ENCODE data around the gene FUT4. TPM values are rescaled to one million over a fixed set of nuclear protein-coding genes. Genes with fewer than 3 reads are reported as not detected.
"Not testable (repeated sequence)": the region's sequence is repeated elsewhere in the genome, so short reads cannot be mapped to it uniquely, and the experiment has no call there.

FUT4 gene
- total RNA-seq, 4 donors from 2014 or later = 0.92 to 1.9 (median 1.5) TPM

GRCh38 chr11:94563848-94564467 lies 20.2 kb downstream of the FUT4 start:
- no peaks in the 10 kb centered on the region for H3K4me1 ChIP-seq
- no peak for ATAC-seq

GRCh38 chr11:94567181-94567670 lies 23.5 kb downstream of the FUT4 start, which contains the start of gene PIWIL4:
TSS of gene PIWIL4 (plus strand) at chr11:94567368. CDS start at chr11:94567519, 151 bp downstream.
- DNase-seq (no peak), ATAC-seq (no peak)
- in situ Hi-C loops (cut with MboI; ENCODE audit: low sequenced_read_pairs in 4 of 4) (no loop called here), intact Hi-C loops (cut with DNase I; ENCODE audit: low total_unique reads) (no loop called here)
- no peak within 1 kb of the TSS for H3K27ac ChIP-seq
- no peaks in the 10 kb centered on the region for H3K4me1 ChIP-seq
- H3K27me3 ChIP-seq = no peaks in the 10 kb centered on the region
- TF ChIP-seq POLR2A (IDR thresholded peaks at IDR 0.05) (no peak), CTCF (IDR thresholded peaks at IDR 0.05 in 4 of 5, conservative IDR thresholded peaks at IDR 0.05 in 1 of 5) (no peak)
- no peak within 1 kb of the TSS for H3K4me3 ChIP-seq
- H3K9me3 ChIP-seq = no peaks in the 10 kb centered on the region
- H3K36me3 ChIP-seq = no peaks in the 10 kb centered on the region

More at GRCh38 chr11:94563848-94564467, 20.2 kb downstream of the FUT4 start:
- TF ChIP-seq CTCF (IDR thresholded peaks at IDR 0.05 in 4 of 5, conservative IDR thresholded peaks at IDR 0.05 in 1 of 5) (no peak), POLR2A (IDR thresholded peaks at IDR 0.05) (no peak)
- intact Hi-C loops (cut with DNase I; ENCODE audit: low total_unique reads) = loop anchor here (2.0 kb wide), 1 partner anchor 45 kb away; no protein-coding TSS in a partner anchor
- in situ Hi-C loops (cut with MboI; ENCODE audit: low sequenced_read_pairs in 4 of 4) = no loop called here
- no peak for DNase-seq
- Histone ChIP-seq H3K27me3 (no peaks in the 10 kb centered on the region), H3K27ac (no peak overlapping the region), H3K9me3 (no peaks in the 10 kb centered on the region), H3K4me3 (no peak overlapping the region), H3K36me3 (no peaks in the 10 kb centered on the region)

- DNase-seq (no peak), ATAC-seq (no peak)
- no peaks in the 10 kb centered on the region for H3K36me3 ChIP-seq
- no peak overlapping the region for H3K4me3 ChIP-seq
- no peak for TF ChIP-seq CTCF (IDR thresholded peaks at IDR 0.05 in 4 of 5, conservative IDR thresholded peaks at IDR 0.05 in 1 of 5)
- no peak for TF ChIP-seq POLR2A (IDR thresholded peaks at IDR 0.05)
- H3K27ac ChIP-seq = no peak overlapping the region
- H3K27me3 ChIP-seq = no peaks in the 10 kb centered on the region
- intact Hi-C loops (cut with DNase I; ENCODE audit: low total_unique reads) (no loop called here), in situ Hi-C loops (cut with MboI; ENCODE audit: low sequenced_read_pairs in 4 of 4) (no loop called here)
- no peaks in the 10 kb centered on the region for H3K4me1 ChIP-seq
- H3K9me3 ChIP-seq = no peaks in the 10 kb centered on the region
Measured at GRCh38 chr11:94568200-94568599, 24.5 kb downstream of the FUT4 start.

- ATAC-seq = no peak
- no peaks in the 10 kb centered on the region for H3K4me1 ChIP-seq
- no peak overlapping the region for H3K4me3 ChIP-seq
- H3K9me3 ChIP-seq = no peaks in the 10 kb centered on the region
- in situ Hi-C loops (cut with MboI; ENCODE audit: low sequenced_read_pairs in 4 of 4) (no loop called here), intact Hi-C loops (cut with DNase I; ENCODE audit: low total_unique reads) (no loop called here)
- H3K27me3 ChIP-seq = no peaks in the 10 kb centered on the region
- TF ChIP-seq CTCF (IDR thresholded peaks at IDR 0.05 in 4 of 5, conservative IDR thresholded peaks at IDR 0.05 in 1 of 5) = no peak
- TF ChIP-seq POLR2A (IDR thresholded peaks at IDR 0.05) = no peak
- H3K27ac ChIP-seq = no peak overlapping the region
- no peak for DNase-seq
- no peaks in the 10 kb centered on the region for H3K36me3 ChIP-seq
Measured at GRCh38 chr11:94568717-94569116, 25.0 kb downstream of the FUT4 start.

GRCh38 chr11:94572975-94573374 lies 29.3 kb downstream of the FUT4 start:
- H3K9me3 ChIP-seq; H3K27ac ChIP-seq; H3K36me3 ChIP-seq; H3K27me3 ChIP-seq; in situ Hi-C loops (cut with MboI; ENCODE audit: low sequenced_read_pairs in 4 of 4); intact Hi-C loops (cut with DNase I; ENCODE audit: low total_unique reads); H3K4me1 ChIP-seq; H3K4me3 ChIP-seq; DNase-seq; ATAC-seq: not testable (repeated sequence)

All from gastrocnemius medialis (tissue), 4 donors.